Hypothalamus (tissue), 51 donors: ENCODE measurements around the gene F12.

Experiments used
- DNase-seq, 51 donors: peaks; one replicate each; lab custom pipeline; 2025; lab: John Stamatoyannopoulos, UW

Gene F12

GRCh38 chr5:177433658-177434217 lies 24.4 kb upstream of the F12 start:
- DNase-seq: no peak

GRCh38 chr5:177432839-177433657 lies 23.7 kb upstream of the F12 start:
- DNase-seq: no peak

- peak in 30 of 51 donors; percentile 9 to 69 (median 43) for DNase-seq
Measured at GRCh38 chr5:177432143-177432838, 22.9 kb upstream of the F12 start.

GRCh38 chr5:177431317-177432142 lies 22.2 kb upstream of the F12 start:
- peak in 6 of 51 donors; percentile 11 to 32 (median 20) for DNase-seq

GRCh38 chr5:177430972-177431316 lies 21.6 kb upstream of the F12 start:
- DNase-seq: no peak

GRCh38 chr5:177430140-177430951 lies 21.0 kb upstream of the F12 start:
- no peak for DNase-seq

GRCh38 chr5:177429248-177430040 lies 20.1 kb upstream of the F12 start:
- peak in 14 of 51 donors; percentile 12 to 58 (median 18) for DNase-seq

- DNase-seq: no peak
Measured at GRCh38 chr5:177428574-177429217, 19.3 kb upstream of the F12 start.

GRCh38 chr5:177427919-177428573 lies 18.7 kb upstream of the F12 start:
- no peak for DNase-seq

- DNase-seq: peak in 1 of 51 donors; percentile 10
Measured at GRCh38 chr5:177427211-177427822, 18.0 kb upstream of the F12 start.

- peak in 5 of 51 donors; percentile 40 to 56 (median 46) for DNase-seq
Measured at GRCh38 chr5:177426566-177427210, 17.3 kb upstream of the F12 start, which contains the start of gene GRK6. TSS of gene GRK6 (plus strand) at chr5:177426676. CDS start at chr5:177426846, 170 bp downstream.

GRCh38 chr5:177425801-177426565 lies 16.6 kb upstream of the F12 start:
- peak; percentile 84 to 100 (median 99) for DNase-seq

GRCh38 chr5:177425196-177425800 lies 15.9 kb upstream of the F12 start:
- no peak for DNase-seq

- no peak for DNase-seq
Measured at GRCh38 chr5:177423671-177424070, 14.3 kb upstream of the F12 start.

GRCh38 chr5:177421062-177421798 lies 11.9 kb upstream of the F12 start:
- no peak for DNase-seq
